Measurements from ENCODE around the gene IL12B. TPM values are rescaled to one million over a fixed set of nuclear protein-coding genes. Genes with fewer than 3 reads are reported as not detected.
"Not testable (repeated sequence)": the region's sequence is repeated elsewhere in the genome, so short reads cannot be mapped to it uniquely, and the experiment has no call there.

Gene IL12B
- polyA plus RNA-seq, 1 donor from 2014 or later = not detected

- Mint-ChIP-seq H3K27ac (no peak overlapping the region), H3K36me3 (no peaks in the 10 kb centered on the region), H3K9me3 (no peaks in the 10 kb centered on the region), H3K4me3 (no peak overlapping the region), H3K27me3 (no peaks in the 10 kb centered on the region), H3K4me1 (no peaks in the 10 kb centered on the region)
These were observed 10.5 kb downstream of the IL12B start for GRCh38 chr5:159319832-159320231.

GRCh38 chr5:159319363-159319762, 10.9 kb downstream of the IL12B start:
- no peaks in the 10 kb centered on the region for H3K27me3 Mint-ChIP-seq
- no peaks in the 10 kb centered on the region for H3K4me1 Mint-ChIP-seq
- H3K27ac Mint-ChIP-seq = no peak overlapping the region
- H3K9me3 Mint-ChIP-seq = no peaks in the 10 kb centered on the region
- no peak overlapping the region for H3K4me3 Mint-ChIP-seq
- no peaks in the 10 kb centered on the region for H3K36me3 Mint-ChIP-seq

- H3K4me3 Mint-ChIP-seq = no peak overlapping the region
- H3K27me3 Mint-ChIP-seq = no peaks in the 10 kb centered on the region
- no peaks in the 10 kb centered on the region for H3K36me3 Mint-ChIP-seq
- no peaks in the 10 kb centered on the region for H3K9me3 Mint-ChIP-seq
- no peaks in the 10 kb centered on the region for H3K4me1 Mint-ChIP-seq
- H3K27ac Mint-ChIP-seq = no peak overlapping the region
These were observed 11.8 kb downstream of the IL12B start for GRCh38 chr5:159318448-159318847.

GRCh38 chr5:159317849-159318248, 12.4 kb downstream of the IL12B start:
- Mint-ChIP-seq H3K27ac (no peak overlapping the region), H3K4me3 (no peak overlapping the region), H3K9me3 (no peaks in the 10 kb centered on the region), H3K4me1 (no peaks in the 10 kb centered on the region), H3K27me3 (no peaks in the 10 kb centered on the region), H3K36me3 (no peaks in the 10 kb centered on the region)

GRCh38 chr5:159316519-159317383, 13.5 kb downstream of the IL12B start:
- Mint-ChIP-seq H3K27me3 (no peaks in the 10 kb centered on the region), H3K4me1 (no peaks in the 10 kb centered on the region), H3K9me3 (no peaks in the 10 kb centered on the region), H3K4me3 (no peak overlapping the region), H3K36me3 (no peaks in the 10 kb centered on the region), H3K27ac (no peak overlapping the region)

GRCh38 chr5:159313197-159313596, 17.1 kb downstream of the IL12B start:
- Mint-ChIP-seq H3K4me1 (peaks cover 9 to 14% (median 12%) of the 10 kb centered on the region in 3 donors), H3K4me3 (no peak overlapping the region), H3K36me3 (no peaks in the 10 kb centered on the region), H3K27me3 (peaks cover 3% of the 10 kb centered on the region), H3K27ac (peak overlapping the region in 1 of 3 donors; percentile 35), H3K9me3 (no peaks in the 10 kb centered on the region)

- no peaks in the 10 kb centered on the region for H3K9me3 Mint-ChIP-seq
- peak overlapping the region in 1 of 3 donors; percentile 76 for H3K27ac Mint-ChIP-seq
- peaks cover 3% of the 10 kb centered on the region for H3K27me3 Mint-ChIP-seq
- H3K36me3 Mint-ChIP-seq = no peaks in the 10 kb centered on the region
- H3K4me1 Mint-ChIP-seq = peaks cover 9 to 14% (median 12%) of the 10 kb centered on the region in 3 donors
- H3K4me3 Mint-ChIP-seq = peak overlapping the region; percentile 56 to 90 (median 84)
These were observed 19.2 kb downstream of the IL12B start for GRCh38 chr5:159311063-159311462.

- peaks cover 9 to 14% (median 12%) of the 10 kb centered on the region in 3 donors for H3K4me1 Mint-ChIP-seq
- peaks cover 3% of the 10 kb centered on the region for H3K27me3 Mint-ChIP-seq
- H3K9me3 Mint-ChIP-seq = no peaks in the 10 kb centered on the region
- H3K4me3 Mint-ChIP-seq = peak overlapping the region; percentile 56 to 90 (median 84)
- peak overlapping the region; percentile 3 to 76 (median 23) for H3K27ac Mint-ChIP-seq
- H3K36me3 Mint-ChIP-seq = no peaks in the 10 kb centered on the region
These were observed 19.8 kb downstream of the IL12B start for GRCh38 chr5:159310511-159310910.

GRCh38 chr5:159309689-159310433, 20.4 kb downstream of the IL12B start:
- Mint-ChIP-seq H3K9me3 (no peaks in the 10 kb centered on the region), H3K36me3 (no peaks in the 10 kb centered on the region), H3K4me1 (peaks cover 9 to 14% (median 12%) of the 10 kb centered on the region in 3 donors), H3K4me3 (peak overlapping the region; percentile 56 to 90 (median 84)), H3K27me3 (peaks cover 3% of the 10 kb centered on the region), H3K27ac (peak overlapping the region in 2 of 3 donors; percentile 4 to 76)

- peaks cover 1% of the 10 kb centered on the region for H3K36me3 Mint-ChIP-seq
- H3K27ac Mint-ChIP-seq = no peak overlapping the region
- peaks cover 8 to 27% (median 16%) of the 10 kb centered on the region in 3 donors for H3K9me3 Mint-ChIP-seq
- peaks cover 7 to 13% (median 12%) of the 10 kb centered on the region in 3 donors for H3K4me1 Mint-ChIP-seq
- no peaks in the 10 kb centered on the region for H3K27me3 Mint-ChIP-seq
- no peak overlapping the region for H3K4me3 Mint-ChIP-seq
These were observed 25.2 kb downstream of the IL12B start for GRCh38 chr5:159304961-159305595.

- H3K36me3 Mint-ChIP-seq = peaks cover 3% of the 10 kb centered on the region
- no peak overlapping the region for H3K4me3 Mint-ChIP-seq
- no peaks in the 10 kb centered on the region for H3K27me3 Mint-ChIP-seq
- no peak overlapping the region for H3K27ac Mint-ChIP-seq
- peaks cover 9 to 40% (median 28%) of the 10 kb centered on the region in 3 donors for H3K9me3 Mint-ChIP-seq
- H3K4me1 Mint-ChIP-seq = peaks cover 4 to 9% (median 6%) of the 10 kb centered on the region in 3 donors
These were observed 27.0 kb downstream of the IL12B start for GRCh38 chr5:159303286-159303685.

- not testable (repeated sequence) for H3K4me1 Mint-ChIP-seq, H3K27me3 Mint-ChIP-seq, H3K36me3 Mint-ChIP-seq
- Mint-ChIP-seq H3K4me3 (peak overlapping the region in 2 of 4 donors; percentile 72 to 82), H3K27ac (peak overlapping the region in 2 of 3 donors; percentile 8 to 86), H3K9me3 (peaks cover 9 to 50% (median 34%) of the 10 kb centered on the region in 3 donors)
These were observed 28.1 kb downstream of the IL12B start for GRCh38 chr5:159301929-159302860.

GRCh38 chr5:159301466-159301865, 28.8 kb downstream of the IL12B start:
- Mint-ChIP-seq H3K4me3 (no peak overlapping the region), H3K4me1 (peaks cover 4 to 9% (median 6%) of the 10 kb centered on the region in 3 donors), H3K27ac (no peak overlapping the region), H3K9me3 (peaks cover 9 to 50% (median 34%) of the 10 kb centered on the region in 3 donors), H3K27me3 (no peaks in the 10 kb centered on the region), H3K36me3 (peaks cover 4% of the 10 kb centered on the region)

GRCh38 chr5:159297300-159297699, 33.0 kb downstream of the IL12B start:
- H3K27me3 Mint-ChIP-seq, H3K4me3 Mint-ChIP-seq, H3K27ac Mint-ChIP-seq, H3K4me1 Mint-ChIP-seq, H3K36me3 Mint-ChIP-seq: not testable (repeated sequence)
- peaks cover 4 to 39% (median 28%) of the 10 kb centered on the region in 3 donors for H3K9me3 Mint-ChIP-seq

Data from IgD-negative memory B cell (primary cell).